Keratinocyte (primary cell): ENCODE measurements around the gene RBFOX1. TPM values are rescaled to one million over a fixed set of nuclear protein-coding genes. Genes with fewer than 3 reads are reported as not detected.

Experiments used
- DNase-seq: peaks from one replicate; pipeline ENCODE4 v3.0.0-alpha.2; 2011; ENCODE audit warnings: low read depth, missing footprints, low spot score
- FAIRE-seq: peaks from 2 replicates; lab custom pipeline; 2011; peaks lifted over from hg19 to GRCh38; lab: Jason Lieb, UNC
- H2AFZ ChIP-seq: 2 replicates; pipeline ENCODE4 v1.6.0; 2012; ENCODE audit warnings: low read length, control low read depth, inconsistent platforms; ENCODE audit not compliant: control insufficient read depth
- H3K27ac ChIP-seq: 2 replicates; pipeline ENCODE4 v1.5.1; 2011; ENCODE audit warnings: low read length; ENCODE audit not compliant: control insufficient read depth, insufficient read depth
- H3K27me3 ChIP-seq: 3 replicates; pipeline ENCODE4 v1.6.0; 2011; ENCODE audit warnings: low read length; ENCODE audit not compliant: control insufficient read depth, insufficient read depth; ENCODE audit errors: extremely low read depth
- H3K36me3 ChIP-seq, 2 experiments: 2 replicates in 1 of 2; 3 replicates in 1 of 2; pipeline ENCODE4 v1.5.1; 2011; ENCODE audit warnings: low read length in 2 of 2, mild to moderate bottlenecking in 1 of 2; ENCODE audit not compliant: control insufficient read depth in 2 of 2, insufficient read depth in 2 of 2; ENCODE audit errors: extremely low read depth in 1 of 2
- H3K4me1 ChIP-seq: 3 replicates; pipeline ENCODE4 v1.5.1; 2011; ENCODE audit warnings: low read length; ENCODE audit not compliant: control insufficient read depth, insufficient read depth; ENCODE audit errors: extremely low read depth
- H3K4me2 ChIP-seq: 3 replicates; pipeline ENCODE4 v1.6.0; 2011; ENCODE audit warnings: low read depth, low read length; ENCODE audit not compliant: control insufficient read depth, insufficient read depth; ENCODE audit errors: extremely low read depth
- H3K4me3 ChIP-seq, 3 experiments: fragments of 200-600 bp in 1 of 3; sonication (generic) in 1 of 3; 2 replicates in 2 of 3; 3 replicates in 1 of 3; pipeline ENCODE4 v1.5.1; 2011 to 2016; ENCODE audit warnings: low read length in 3 of 3, mild to moderate bottlenecking in 3 of 3, control low read depth in 2 of 3, inconsistent platforms in 1 of 3, low read depth in 1 of 3, mixed read lengths in 1 of 3, mixed run types in 1 of 3, moderate library complexity in 1 of 3; ENCODE audit not compliant: control insufficient read depth in 2 of 3, insufficient read depth in 2 of 3; ENCODE audit errors: extremely low read depth in 1 of 3
- H3K79me2 ChIP-seq: 2 replicates; pipeline ENCODE4 v1.6.0; 2012; ENCODE audit warnings: low read length; ENCODE audit not compliant: control insufficient read depth, insufficient read depth
- H3K9ac ChIP-seq: 3 replicates; pipeline ENCODE4 v1.6.0; 2011; ENCODE audit warnings: low read length; ENCODE audit not compliant: control insufficient read depth, insufficient read depth; ENCODE audit errors: extremely low read depth
- H3K9me1 ChIP-seq: 3 replicates; pipeline ENCODE4 v1.6.0; 2011; ENCODE audit warnings: low read length; ENCODE audit not compliant: control insufficient read depth, insufficient read depth; ENCODE audit errors: extremely low read depth
- H3K9me3 ChIP-seq: 2 replicates; pipeline ENCODE4 v1.5.1; 2012; ENCODE audit warnings: low read depth, low read length; ENCODE audit not compliant: control insufficient read depth
- H4K20me1 ChIP-seq: 3 replicates; pipeline ENCODE4 v1.6.0; 2011; ENCODE audit warnings: low read length; ENCODE audit not compliant: control insufficient read depth, insufficient read depth; ENCODE audit errors: extremely low read depth
- EZH2 ChIP-seq: IDR thresholded peaks from one replicate; pipeline ENCODE4 v1.6.1; 2012; ENCODE audit warnings: inconsistent platforms, mild to moderate bottlenecking, low read length, moderate library complexity
- dilution Hi-C: fragments of 300-500 bp; cut with MboI; formaldehyde crosslinking; loops from one replicate; pipeline ENCODE4 v1.7.0; 2020; ENCODE audit warnings: low sequenced_read_pairs; ENCODE audit not compliant: extremely low pct_ligation_motif_present
- polyA plus RNA-seq, 5 experiments: library from polyadenylated mRNA; depleted of rRNA in 3 of 5; stranded (reverse) in 3 of 5; stranded (forward) in 1 of 5; unstranded in 1 of 5; fragments of >200 nt; gene quantifications; 1 replicate in 1 of 5; 2 replicates in 3 of 5; 3 replicates in 1 of 5; pipeline versions ENCODE4 v1.2.1 to v1.2.3, GENCODE V29; 2011 to 2012; ENCODE audit warnings: missing spikeins in 2 of 5, low read depth in 1 of 5, low replicate concordance in 1 of 5
- TF ChIP-seq, protein P1 (sequence below), 3 experiments: IDR thresholded peaks in 1 of 3; conservative IDR thresholded peaks in 1 of 3; optimal IDR thresholded peaks in 1 of 3; 2 replicates in 2 of 3; 3 replicates in 1 of 3; pipeline versions ENCODE3 to v1.5.1; 2011; ENCODE audit warnings: low read length in 3 of 3, mild to moderate bottlenecking in 3 of 3, moderate library complexity in 2 of 3, control low read depth in 1 of 3, inconsistent platforms in 1 of 3; ENCODE audit not compliant: insufficient read depth in 2 of 3; ENCODE audit errors: extremely low read depth in 1 of 3

The RBFOX1 gene
- polyA plus RNA-seq, 1 donor (not counting 4 experiments of a cell fraction or from before 2014, with no cell fraction given), result not detected

DNA sequence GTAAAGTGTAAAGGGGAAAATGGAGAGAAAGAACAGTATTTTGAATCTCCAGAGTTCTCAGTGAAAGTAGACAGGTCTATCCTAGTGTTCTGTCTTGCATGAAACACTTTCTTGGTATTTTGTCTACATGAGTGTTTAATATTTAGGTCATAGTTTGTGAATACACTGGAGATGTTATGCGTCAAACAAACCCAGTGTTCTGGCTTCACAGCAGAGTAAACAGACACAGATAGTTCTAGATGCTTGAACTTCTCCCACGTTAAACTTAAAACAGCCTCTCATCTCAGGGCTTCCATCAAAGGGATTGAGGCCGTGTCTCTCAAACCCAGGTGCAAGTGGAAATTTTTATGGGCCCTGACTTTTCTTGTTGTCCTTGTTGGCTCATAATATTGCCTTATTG lies 48.3 kb downstream of the RBFOX1 start:
- TF ChIP-seq EZH2, result no peak
- TF ChIP-seq, protein P1, sequence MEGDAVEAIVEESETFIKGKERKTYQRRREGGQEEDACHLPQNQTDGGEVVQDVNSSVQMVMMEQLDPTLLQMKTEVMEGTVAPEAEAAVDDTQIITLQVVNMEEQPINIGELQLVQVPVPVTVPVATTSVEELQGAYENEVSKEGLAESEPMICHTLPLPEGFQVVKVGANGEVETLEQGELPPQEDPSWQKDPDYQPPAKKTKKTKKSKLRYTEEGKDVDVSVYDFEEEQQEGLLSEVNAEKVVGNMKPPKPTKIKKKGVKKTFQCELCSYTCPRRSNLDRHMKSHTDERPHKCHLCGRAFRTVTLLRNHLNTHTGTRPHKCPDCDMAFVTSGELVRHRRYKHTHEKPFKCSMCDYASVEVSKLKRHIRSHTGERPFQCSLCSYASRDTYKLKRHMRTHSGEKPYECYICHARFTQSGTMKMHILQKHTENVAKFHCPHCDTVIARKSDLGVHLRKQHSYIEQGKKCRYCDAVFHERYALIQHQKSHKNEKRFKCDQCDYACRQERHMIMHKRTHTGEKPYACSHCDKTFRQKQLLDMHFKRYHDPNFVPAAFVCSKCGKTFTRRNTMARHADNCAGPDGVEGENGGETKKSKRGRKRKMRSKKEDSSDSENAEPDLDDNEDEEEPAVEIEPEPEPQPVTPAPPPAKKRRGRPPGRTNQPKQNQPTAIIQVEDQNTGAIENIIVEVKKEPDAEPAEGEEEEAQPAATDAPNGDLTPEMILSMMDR (optimal IDR thresholded peaks at IDR 0.05 in 1 of 3, IDR thresholded peaks at IDR 0.05 in 1 of 3, conservative IDR thresholded peaks at IDR 0.05 in 1 of 3; ENCODE audit: extremely low read depth in 1 of 3, insufficient read depth in 2 of 3, low read length in 3 of 3), result no peak
- no peaks in the 10 kb centered on the region for H3K79me2 ChIP-seq
- no peak overlapping the region for H3K27ac ChIP-seq
- no peak overlapping the region for H2AFZ ChIP-seq
- no peak for DNase-seq
- H3K36me3 ChIP-seq, result no peaks in the 10 kb centered on the region
- no peak overlapping the region for H3K9ac ChIP-seq
- no peak for FAIRE-seq
- H3K4me2 ChIP-seq, result no peak overlapping the region
- dilution Hi-C loops, result no loop called here
- no peaks in the 10 kb centered on the region for H3K27me3 ChIP-seq
- no peaks in the 10 kb centered on the region for H3K9me1 ChIP-seq
- no peak overlapping the region for H3K4me3 ChIP-seq
- no peaks in the 10 kb centered on the region for H3K4me1 ChIP-seq
- no peaks in the 10 kb centered on the region for H3K9me3 ChIP-seq
- H4K20me1 ChIP-seq, result no peaks in the 10 kb centered on the region

DNA sequence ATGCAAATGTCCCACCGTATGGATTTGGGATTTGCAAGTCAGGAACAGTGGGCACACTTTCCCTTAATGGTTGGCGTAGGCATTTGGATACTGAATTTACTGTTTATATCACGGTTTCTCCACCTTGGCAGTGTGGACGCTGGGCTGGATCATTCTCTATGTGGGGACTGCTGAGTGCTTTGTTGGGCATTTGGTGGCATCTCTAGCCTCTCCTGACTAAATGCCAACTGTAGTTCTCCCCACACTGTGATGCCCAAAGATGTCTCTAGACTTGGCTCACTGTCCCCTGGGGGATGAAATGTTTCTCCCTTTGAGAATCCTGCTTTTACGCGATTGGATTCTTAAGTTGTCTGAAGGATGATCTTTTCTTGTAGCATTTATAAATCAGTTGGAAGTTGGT lies 49.0 kb downstream of the RBFOX1 start:
- no peak overlapping the region for H3K27ac ChIP-seq
- DNase-seq, result no peak
- H3K9me1 ChIP-seq, result no peaks in the 10 kb centered on the region
- no peak overlapping the region for H3K4me3 ChIP-seq
- H3K9ac ChIP-seq, result no peak overlapping the region
- no peaks in the 10 kb centered on the region for H3K27me3 ChIP-seq
- no peak overlapping the region for H3K4me2 ChIP-seq
- dilution Hi-C loops, result no loop called here
- TF ChIP-seq EZH2, result no peak
- TF ChIP-seq, protein P1 (optimal IDR thresholded peaks at IDR 0.05 in 1 of 3, IDR thresholded peaks at IDR 0.05 in 1 of 3, conservative IDR thresholded peaks at IDR 0.05 in 1 of 3; ENCODE audit: extremely low read depth in 1 of 3, insufficient read depth in 2 of 3, low read length in 3 of 3), result no peak
- no peaks in the 10 kb centered on the region for H3K4me1 ChIP-seq
- H2AFZ ChIP-seq, result no peak overlapping the region
- H4K20me1 ChIP-seq, result no peaks in the 10 kb centered on the region
- no peaks in the 10 kb centered on the region for H3K36me3 ChIP-seq
- H3K79me2 ChIP-seq, result no peaks in the 10 kb centered on the region
- H3K9me3 ChIP-seq, result no peaks in the 10 kb centered on the region
- no peak for FAIRE-seq
